Parathyroid adenoma (tissue), 2 donors: ENCODE results near the gene PIGO.

Source experiments
- H2AFZ ChIP-seq: fragments of 300-600 bp; sonication (generic); one replicate; pipeline ENCODE4 v1.7.0; 2017; ENCODE audit warnings: antibody characterized with exemption, mild to moderate bottlenecking
- H3K27ac ChIP-seq: fragments of 300-600 bp; sonication (generic); one replicate; pipeline ENCODE4 v1.7.0; 2017
- H3K27me3 ChIP-seq: fragments of 300-600 bp; sonication (generic); one replicate; pipeline ENCODE4 v1.7.0; 2017; ENCODE audit warnings: low read length; ENCODE audit not compliant: control insufficient read depth, insufficient read depth
- H3K36me3 ChIP-seq: fragments of 300-600 bp; sonication (generic); one replicate; pipeline ENCODE4 v1.7.0; 2017; ENCODE audit warnings: low read length; ENCODE audit not compliant: control insufficient read depth, insufficient read depth
- H3K4me1 ChIP-seq: fragments of 300-600 bp; sonication (generic); one replicate; pipeline ENCODE4 v1.7.0; 2017; ENCODE audit warnings: control low read depth
- H3K4me2 ChIP-seq: fragments of 300-600 bp; sonication (generic); one replicate; pipeline ENCODE4 v1.7.0; 2017; ENCODE audit warnings: low read length
- H3K4me3 ChIP-seq: fragments of 300-600 bp; sonication (generic); one replicate; pipeline ENCODE4 v1.7.0; 2017; ENCODE audit warnings: low read depth, low read length
- H3K79me2 ChIP-seq: fragments of 300-600 bp; sonication (generic); one replicate; pipeline ENCODE4 v1.7.0; 2017; ENCODE audit warnings: control low read depth
- H3K9ac ChIP-seq: fragments of 300-600 bp; sonication (generic); one replicate; pipeline ENCODE4 v1.7.0; 2017; ENCODE audit warnings: mild to moderate bottlenecking
- H3K9me3 ChIP-seq: fragments of 300-600 bp; sonication (generic); one replicate; pipeline ENCODE4 v1.7.0; 2017; ENCODE audit warnings: low read length; ENCODE audit not compliant: control insufficient read depth
- TF ChIP-seq, protein P1 (sequence below): fragments of 300-600 bp; sonication (generic); IDR thresholded peaks from one replicate; pipeline ENCODE4 v1.7.0; 2017; ENCODE audit warnings: antibody characterized with exemption, mild to moderate bottlenecking
- donor health status: primary hyperparathyroidism.

Gene PIGO

GRCh38 chr9:35103660-35104191, 7.3 kb upstream of the PIGO start:
- Histone ChIP-seq H3K27ac (peak overlapping the region; percentile 84), H3K4me3 (peak overlapping the region; percentile 68), H3K4me2 (peak overlapping the region; percentile 74), H3K4me1 (peaks cover 9% of the 10 kb centered on the region), H3K27me3 (no peaks in the 10 kb centered on the region), H3K9ac (no peak overlapping the region), H3K79me2 (peaks cover 3% of the 10 kb centered on the region), H3K9me3 (no peaks in the 10 kb centered on the region), H3K36me3 (no peaks in the 10 kb centered on the region), H2AFZ (peak overlapping the region; percentile 89)
- TF ChIP-seq, protein P1, sequence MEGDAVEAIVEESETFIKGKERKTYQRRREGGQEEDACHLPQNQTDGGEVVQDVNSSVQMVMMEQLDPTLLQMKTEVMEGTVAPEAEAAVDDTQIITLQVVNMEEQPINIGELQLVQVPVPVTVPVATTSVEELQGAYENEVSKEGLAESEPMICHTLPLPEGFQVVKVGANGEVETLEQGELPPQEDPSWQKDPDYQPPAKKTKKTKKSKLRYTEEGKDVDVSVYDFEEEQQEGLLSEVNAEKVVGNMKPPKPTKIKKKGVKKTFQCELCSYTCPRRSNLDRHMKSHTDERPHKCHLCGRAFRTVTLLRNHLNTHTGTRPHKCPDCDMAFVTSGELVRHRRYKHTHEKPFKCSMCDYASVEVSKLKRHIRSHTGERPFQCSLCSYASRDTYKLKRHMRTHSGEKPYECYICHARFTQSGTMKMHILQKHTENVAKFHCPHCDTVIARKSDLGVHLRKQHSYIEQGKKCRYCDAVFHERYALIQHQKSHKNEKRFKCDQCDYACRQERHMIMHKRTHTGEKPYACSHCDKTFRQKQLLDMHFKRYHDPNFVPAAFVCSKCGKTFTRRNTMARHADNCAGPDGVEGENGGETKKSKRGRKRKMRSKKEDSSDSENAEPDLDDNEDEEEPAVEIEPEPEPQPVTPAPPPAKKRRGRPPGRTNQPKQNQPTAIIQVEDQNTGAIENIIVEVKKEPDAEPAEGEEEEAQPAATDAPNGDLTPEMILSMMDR: no peak

- Histone ChIP-seq H3K27ac (peak within 1 kb of the TSS; percentile 84), H3K9me3 (no peaks in the 10 kb centered on the region), H3K4me1 (peaks cover 9% of the 10 kb centered on the region), H3K27me3 (no peaks in the 10 kb centered on the region), H3K4me3 (peak within 1 kb of the TSS; percentile 68), H3K36me3 (no peaks in the 10 kb centered on the region), H3K9ac (peak within 1 kb of the TSS; percentile 28), H3K79me2 (peaks cover 3% of the 10 kb centered on the region), H3K4me2 (peak within 1 kb of the TSS; percentile 74), H2AFZ (peak within 1 kb of the TSS; percentile 89)
- TF ChIP-seq, protein P1: no peak
Observed at GRCh38 chr9:35102769-35103659, 6.6 kb upstream of the PIGO start, which contains the start of gene STOML2. STOML2 (minus strand) TSS chr9:35103131; CDS start chr9:35103094, 37 bp downstream.

- Histone ChIP-seq H3K9me3 (no peaks in the 10 kb centered on the region), H3K36me3 (no peaks in the 10 kb centered on the region)
- TF ChIP-seq, protein P1: no peak
Observed at GRCh38 chr9:35102465-35102768, 6.0 kb upstream of the PIGO start.

GRCh38 chr9:35097573-35097972, 1.2 kb upstream of the PIGO start:
- TF ChIP-seq, protein P1: no peak
- H2AFZ ChIP-seq: no peak overlapping the region
- no peak overlapping the region for H3K4me3 ChIP-seq
- no peak overlapping the region for H3K27ac ChIP-seq
- no peak overlapping the region for H3K4me2 ChIP-seq
- no peaks in the 10 kb centered on the region for H3K36me3 ChIP-seq
- no peak overlapping the region for H3K9ac ChIP-seq
- H3K9me3 ChIP-seq: no peaks in the 10 kb centered on the region
- peaks cover 3% of the 10 kb centered on the region for H3K79me2 ChIP-seq
- peaks cover 6% of the 10 kb centered on the region for H3K4me1 ChIP-seq
- no peaks in the 10 kb centered on the region for H3K27me3 ChIP-seq

More at GRCh38 chr9:35102465-35102768, 6.0 kb upstream of the PIGO start:
- Histone ChIP-seq H3K4me3 (peak overlapping the region; percentile 68), H3K4me1 (peaks cover 9% of the 10 kb centered on the region), H3K79me2 (peaks cover 3% of the 10 kb centered on the region), H3K27me3 (no peaks in the 10 kb centered on the region), H2AFZ (peak overlapping the region; percentile 89), H3K4me2 (peak overlapping the region; percentile 74), H3K27ac (peak overlapping the region; percentile 84), H3K9ac (peak overlapping the region; percentile 28)
